Keratinocyte (primary cell): ENCODE measurements around the gene TNFAIP3. TPM values are rescaled to one million over a fixed set of nuclear protein-coding genes. Genes with fewer than 3 reads are reported as not detected.

Experiments used
- DNase-seq: peaks from one replicate; pipeline ENCODE4 v3.0.0-alpha.2; 2011; ENCODE audit warnings: low read depth, missing footprints, low spot score
- FAIRE-seq: peaks from 2 replicates; lab custom pipeline; 2011; peaks lifted over from hg19 to GRCh38; lab: Jason Lieb, UNC
- H2AFZ ChIP-seq: 2 replicates; pipeline ENCODE4 v1.6.0; 2012; ENCODE audit warnings: low read length, control low read depth, inconsistent platforms; ENCODE audit not compliant: control insufficient read depth
- H3K27ac ChIP-seq: 2 replicates; pipeline ENCODE4 v1.5.1; 2011; ENCODE audit warnings: low read length; ENCODE audit not compliant: control insufficient read depth, insufficient read depth
- H3K27me3 ChIP-seq: 3 replicates; pipeline ENCODE4 v1.6.0; 2011; ENCODE audit warnings: low read length; ENCODE audit not compliant: control insufficient read depth, insufficient read depth; ENCODE audit errors: extremely low read depth
- H3K36me3 ChIP-seq, 2 experiments: 2 replicates in 1 of 2; 3 replicates in 1 of 2; pipeline ENCODE4 v1.5.1; 2011; ENCODE audit warnings: low read length in 2 of 2, mild to moderate bottlenecking in 1 of 2; ENCODE audit not compliant: control insufficient read depth in 2 of 2, insufficient read depth in 2 of 2; ENCODE audit errors: extremely low read depth in 1 of 2
- H3K4me1 ChIP-seq: 3 replicates; pipeline ENCODE4 v1.5.1; 2011; ENCODE audit warnings: low read length; ENCODE audit not compliant: control insufficient read depth, insufficient read depth; ENCODE audit errors: extremely low read depth
- H3K4me2 ChIP-seq: 3 replicates; pipeline ENCODE4 v1.6.0; 2011; ENCODE audit warnings: low read depth, low read length; ENCODE audit not compliant: control insufficient read depth, insufficient read depth; ENCODE audit errors: extremely low read depth
- H3K4me3 ChIP-seq, 3 experiments: fragments of 200-600 bp in 1 of 3; sonication (generic) in 1 of 3; 2 replicates in 2 of 3; 3 replicates in 1 of 3; pipeline ENCODE4 v1.5.1; 2011 to 2016; ENCODE audit warnings: low read length in 3 of 3, mild to moderate bottlenecking in 3 of 3, control low read depth in 2 of 3, inconsistent platforms in 1 of 3, low read depth in 1 of 3, mixed read lengths in 1 of 3, mixed run types in 1 of 3, moderate library complexity in 1 of 3; ENCODE audit not compliant: control insufficient read depth in 2 of 3, insufficient read depth in 2 of 3; ENCODE audit errors: extremely low read depth in 1 of 3
- H3K79me2 ChIP-seq: 2 replicates; pipeline ENCODE4 v1.6.0; 2012; ENCODE audit warnings: low read length; ENCODE audit not compliant: control insufficient read depth, insufficient read depth
- H3K9ac ChIP-seq: 3 replicates; pipeline ENCODE4 v1.6.0; 2011; ENCODE audit warnings: low read length; ENCODE audit not compliant: control insufficient read depth, insufficient read depth; ENCODE audit errors: extremely low read depth
- H3K9me1 ChIP-seq: 3 replicates; pipeline ENCODE4 v1.6.0; 2011; ENCODE audit warnings: low read length; ENCODE audit not compliant: control insufficient read depth, insufficient read depth; ENCODE audit errors: extremely low read depth
- H3K9me3 ChIP-seq: 2 replicates; pipeline ENCODE4 v1.5.1; 2012; ENCODE audit warnings: low read depth, low read length; ENCODE audit not compliant: control insufficient read depth
- H4K20me1 ChIP-seq: 3 replicates; pipeline ENCODE4 v1.6.0; 2011; ENCODE audit warnings: low read length; ENCODE audit not compliant: control insufficient read depth, insufficient read depth; ENCODE audit errors: extremely low read depth
- CTCF ChIP-seq, 3 experiments: IDR thresholded peaks in 1 of 3; conservative IDR thresholded peaks in 1 of 3; optimal IDR thresholded peaks in 1 of 3; 2 replicates in 2 of 3; 3 replicates in 1 of 3; pipeline versions ENCODE3 to v1.5.1; 2011; ENCODE audit warnings: low read length in 3 of 3, mild to moderate bottlenecking in 3 of 3, moderate library complexity in 2 of 3, control low read depth in 1 of 3, inconsistent platforms in 1 of 3; ENCODE audit not compliant: insufficient read depth in 2 of 3; ENCODE audit errors: extremely low read depth in 1 of 3
- EZH2 ChIP-seq: IDR thresholded peaks from one replicate; pipeline ENCODE4 v1.6.1; 2012; ENCODE audit warnings: inconsistent platforms, mild to moderate bottlenecking, low read length, moderate library complexity
- dilution Hi-C: fragments of 300-500 bp; cut with MboI; formaldehyde crosslinking; loops from one replicate; pipeline ENCODE4 v1.7.0; 2020; ENCODE audit warnings: low sequenced_read_pairs; ENCODE audit not compliant: extremely low pct_ligation_motif_present
- polyA plus RNA-seq, 5 experiments: library from polyadenylated mRNA; depleted of rRNA in 3 of 5; stranded (reverse) in 3 of 5; stranded (forward) in 1 of 5; unstranded in 1 of 5; fragments of >200 nt; gene quantifications; 1 replicate in 1 of 5; 2 replicates in 3 of 5; 3 replicates in 1 of 5; pipeline versions ENCODE4 v1.2.1 to v1.2.3, GENCODE V29; 2011 to 2012; ENCODE audit warnings: missing spikeins in 2 of 5, low read depth in 1 of 5, low replicate concordance in 1 of 5

The TNFAIP3 gene
- polyA plus RNA-seq, 1 donor (not counting 4 experiments of a cell fraction or from before 2014, with no cell fraction given) = 141 TPM

GRCh38 chr6:137867685-137868509, 838 bp downstream of the TNFAIP3 start:
- no peak for TF ChIP-seq CTCF (optimal IDR thresholded peaks at IDR 0.05 in 1 of 3, IDR thresholded peaks at IDR 0.05 in 1 of 3, conservative IDR thresholded peaks at IDR 0.05 in 1 of 3; ENCODE audit: extremely low read depth in 1 of 3, insufficient read depth in 2 of 3, low read length in 3 of 3)
- TF ChIP-seq EZH2 = no peak
- H3K4me2 ChIP-seq = peak overlapping the region; percentile 95
- DNase-seq = no peak
- no peaks in the 10 kb centered on the region for H3K9me3 ChIP-seq
- no peaks in the 10 kb centered on the region for H3K27me3 ChIP-seq
- peaks cover 47% of the 10 kb centered on the region for H3K4me1 ChIP-seq
- peaks cover 8 to 12% of the 10 kb centered on the region in 2 experiments for H3K36me3 ChIP-seq
- dilution Hi-C loops = no loop called here
- peak overlapping the region; percentile 96 for H3K9ac ChIP-seq
- H4K20me1 ChIP-seq = peaks cover 3% of the 10 kb centered on the region
- no peak for FAIRE-seq
- H3K27ac ChIP-seq = peak overlapping the region; percentile 90
- H2AFZ ChIP-seq = no peak overlapping the region
- peak overlapping the region; percentile 76 to 89 (median 84) for H3K4me3 ChIP-seq
- no peaks in the 10 kb centered on the region for H3K9me1 ChIP-seq
- peaks cover 56% of the 10 kb centered on the region for H3K79me2 ChIP-seq

GRCh38 chr6:137868721-137869548, 1.9 kb downstream of the TNFAIP3 start:
- H3K27me3 ChIP-seq = no peaks in the 10 kb centered on the region
- H4K20me1 ChIP-seq = peaks cover 3% of the 10 kb centered on the region
- TF ChIP-seq CTCF (optimal IDR thresholded peaks at IDR 0.05 in 1 of 3, IDR thresholded peaks at IDR 0.05 in 1 of 3, conservative IDR thresholded peaks at IDR 0.05 in 1 of 3; ENCODE audit: extremely low read depth in 1 of 3, insufficient read depth in 2 of 3, low read length in 3 of 3) = peak; percentile 45 to 47 (median 46)
- TF ChIP-seq EZH2 = no peak
- H3K9me1 ChIP-seq = no peaks in the 10 kb centered on the region
- H3K79me2 ChIP-seq = peaks cover 56% of the 10 kb centered on the region
- peaks cover 8 to 13% of the 10 kb centered on the region in 2 experiments for H3K36me3 ChIP-seq
- H3K9me3 ChIP-seq = no peaks in the 10 kb centered on the region
- peak overlapping the region; percentile 76 to 89 (median 84) for H3K4me3 ChIP-seq
- peak overlapping the region; percentile 95 for H3K4me2 ChIP-seq
- H2AFZ ChIP-seq = no peak overlapping the region
- H3K27ac ChIP-seq = peak overlapping the region; percentile 90
- H3K4me1 ChIP-seq = peaks cover 56% of the 10 kb centered on the region
- dilution Hi-C loops = no loop called here
- H3K9ac ChIP-seq = peak overlapping the region; percentile 96
- FAIRE-seq (no peak), DNase-seq (no peak)
